Islet of Langerhans (tissue), 1 donor: ENCODE data around the gene AMN1.
"Not testable (repeated sequence)": the region's sequence is repeated elsewhere in the genome, so short reads cannot be mapped to it uniquely, and the experiment has no call there.

ENCODE experiments used
- FAIRE-seq: peaks from one replicate; lab custom pipeline; 2011; peaks lifted over from hg19 to GRCh38; lab: Jason Lieb, UNC

AMN1 gene

GRCh38 chr12:31672521-31672920 lies 56.3 kb downstream of the AMN1 start:
- no peak for FAIRE-seq

GRCh38 chr12:31669582-31669981 lies 59.2 kb downstream of the AMN1 start:
- not testable (repeated sequence) for FAIRE-seq

- no peak for FAIRE-seq
Measured at GRCh38 chr12:31669020-31669419, 59.8 kb downstream of the AMN1 start.

- FAIRE-seq = no peak
Measured at GRCh38 chr12:31664038-31664437, 64.8 kb downstream of the AMN1 start.

- no peak for FAIRE-seq
Measured at GRCh38 chr12:31663576-31663975, 65.2 kb downstream of the AMN1 start.

GRCh38 chr12:31662176-31662849 lies 66.5 kb downstream of the AMN1 start:
- FAIRE-seq = no peak

DNA sequence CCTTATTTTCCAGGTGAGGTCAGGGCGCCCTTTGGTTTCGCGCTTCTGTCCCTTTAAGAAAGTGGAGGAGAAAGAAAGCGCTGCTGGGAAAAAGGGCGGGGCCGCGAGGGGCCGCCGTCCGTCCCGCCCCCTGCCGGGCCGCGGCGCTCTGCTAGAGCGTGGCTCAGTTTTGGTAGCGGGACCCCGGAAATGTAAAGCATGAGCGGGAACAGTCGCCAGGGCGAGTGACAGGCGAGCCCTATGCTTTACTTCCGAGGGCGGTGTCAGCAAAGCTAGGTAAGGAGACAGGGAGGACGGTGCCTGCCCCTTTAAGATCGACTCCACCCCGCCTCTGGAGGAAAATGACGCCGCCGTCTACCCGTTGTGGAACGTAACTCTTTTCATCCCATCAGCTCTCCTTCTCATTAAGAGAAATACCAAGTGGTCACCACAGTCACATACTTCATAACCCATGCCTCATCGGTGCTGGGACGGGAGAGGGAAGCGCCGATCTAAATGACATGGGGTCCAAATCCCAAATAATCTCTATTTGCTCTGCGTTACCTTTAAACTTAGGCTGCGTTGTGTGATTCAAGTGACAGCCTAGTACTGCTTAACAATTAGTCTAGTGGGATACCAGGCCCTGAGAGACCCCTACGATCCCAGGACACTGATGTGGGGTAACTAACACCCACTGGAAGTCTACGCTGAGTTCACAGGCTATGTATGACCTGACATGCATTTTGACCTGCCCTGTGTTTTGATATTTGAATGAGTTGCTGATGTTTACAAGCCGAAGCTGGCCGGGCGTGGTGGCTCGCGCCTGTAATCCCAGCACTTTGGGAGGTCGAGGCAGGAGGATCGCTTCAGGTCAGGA lies 69.5 kb downstream of the AMN1 start, which contains the start of gene ETFBKMT:
Gene ETFBKMT (plus strand): TSS at position 602 of the 856 bp plus-strand sequence. CDS start 2,266 bp downstream, outside the sequence.
- FAIRE-seq = peak; percentile 27

DNA sequence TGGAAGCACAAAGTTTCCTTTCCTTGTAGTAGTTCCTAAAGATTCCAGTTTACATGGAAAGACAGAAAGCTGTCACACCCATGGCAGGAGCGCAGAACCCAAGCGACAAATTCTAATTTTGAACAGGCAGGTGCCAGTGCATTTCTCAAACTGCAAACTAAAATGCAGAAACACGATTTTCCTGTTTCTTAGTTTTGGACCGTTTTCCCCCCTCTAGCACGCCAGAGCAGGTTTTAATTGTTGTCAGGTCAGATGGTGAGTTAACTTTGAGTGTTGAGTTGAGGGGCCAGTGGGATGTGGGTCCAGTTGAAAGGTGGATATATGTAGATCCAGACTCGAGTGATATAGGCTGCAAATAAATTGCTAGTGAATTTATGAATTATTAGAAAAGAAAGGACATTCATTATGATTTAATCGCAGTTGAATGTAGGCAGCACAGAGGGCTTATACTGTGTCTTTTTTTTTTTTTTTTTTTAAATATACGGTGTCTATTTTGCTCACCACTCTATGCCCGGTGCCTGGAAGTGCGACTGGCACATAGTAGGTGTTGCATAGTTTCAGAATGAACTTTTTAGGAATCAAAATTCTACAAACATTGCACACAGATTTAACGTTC lies 70.2 kb downstream of the AMN1 start:
- FAIRE-seq = no peak

DNA sequence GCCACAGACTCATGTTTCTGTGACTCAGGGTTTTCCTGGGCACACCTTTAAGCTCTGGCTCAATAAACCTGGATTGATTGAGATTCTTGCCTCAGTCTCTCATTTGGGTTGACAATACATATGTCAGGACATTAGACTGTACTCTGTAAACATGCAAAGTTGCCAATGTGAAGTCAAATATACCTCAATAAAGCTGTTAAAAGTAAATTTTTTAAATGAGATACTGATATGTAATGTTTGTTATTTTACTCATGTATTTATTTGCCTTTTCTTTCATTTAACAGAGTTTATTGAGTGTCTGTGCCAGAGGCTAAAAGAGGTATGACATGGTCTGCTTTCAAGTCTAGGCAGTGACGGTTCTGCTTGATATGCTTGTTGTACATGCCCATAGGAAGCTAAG lies 73.0 kb downstream of the AMN1 start:
- no peak for FAIRE-seq

GRCh38 chr12:31655208-31655607 lies 73.6 kb downstream of the AMN1 start:
- FAIRE-seq = no peak

DNA sequence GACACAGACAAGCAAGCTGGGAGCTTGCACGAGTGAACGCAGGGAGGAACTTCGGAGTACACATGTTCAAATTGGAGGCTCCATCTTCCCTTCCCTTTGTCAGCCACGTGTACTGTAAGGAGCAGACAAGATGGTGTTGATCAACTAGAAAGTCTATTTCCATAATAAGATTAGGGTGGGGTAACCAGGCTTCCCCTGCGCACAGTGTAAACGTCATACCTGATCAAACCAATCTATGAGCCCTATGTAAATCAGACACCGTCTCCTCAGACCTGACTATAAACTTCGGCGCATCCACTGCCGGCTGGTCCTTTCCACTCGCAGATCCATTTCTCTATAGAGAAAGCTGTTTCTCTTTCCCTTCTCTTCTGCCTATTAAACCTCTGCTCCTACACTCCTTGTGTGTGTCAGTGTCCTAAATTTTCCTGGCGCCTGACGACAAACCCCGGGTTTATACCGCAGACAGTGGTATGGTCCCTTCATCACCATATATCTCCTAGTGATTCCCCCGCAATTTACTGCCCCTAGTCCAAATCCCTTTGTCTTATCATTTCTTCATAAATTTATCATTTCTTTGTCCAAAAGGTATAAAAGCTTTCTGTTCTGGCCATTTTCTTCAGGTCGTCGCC lies 76.8 kb downstream of the AMN1 start:
- FAIRE-seq = no peak

GRCh38 chr12:31650918-31651317 lies 77.9 kb downstream of the AMN1 start:
- FAIRE-seq = no peak

DNA sequence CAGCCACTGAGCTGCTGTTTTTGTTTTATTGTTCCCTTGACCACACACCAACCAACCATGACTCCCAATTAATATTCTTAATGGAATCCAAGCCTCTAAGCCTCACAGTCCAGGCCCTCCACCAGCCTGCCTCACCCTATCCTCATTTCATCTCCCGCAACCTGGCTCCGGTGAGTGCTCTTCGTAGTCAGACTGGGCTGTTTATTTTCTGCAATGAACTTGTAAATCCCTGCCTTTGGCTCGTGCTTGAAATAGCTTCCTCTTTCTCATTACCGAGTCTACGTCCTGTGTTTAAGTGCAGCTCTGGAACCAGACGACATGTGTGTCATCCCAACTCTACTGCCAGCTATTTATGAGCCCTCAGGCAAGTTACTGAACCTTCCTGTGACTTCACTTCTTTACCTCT lies 81.7 kb downstream of the AMN1 start:
- FAIRE-seq = no peak

GRCh38 chr12:31645924-31646323 lies 82.9 kb downstream of the AMN1 start:
- FAIRE-seq = no peak

DNA sequence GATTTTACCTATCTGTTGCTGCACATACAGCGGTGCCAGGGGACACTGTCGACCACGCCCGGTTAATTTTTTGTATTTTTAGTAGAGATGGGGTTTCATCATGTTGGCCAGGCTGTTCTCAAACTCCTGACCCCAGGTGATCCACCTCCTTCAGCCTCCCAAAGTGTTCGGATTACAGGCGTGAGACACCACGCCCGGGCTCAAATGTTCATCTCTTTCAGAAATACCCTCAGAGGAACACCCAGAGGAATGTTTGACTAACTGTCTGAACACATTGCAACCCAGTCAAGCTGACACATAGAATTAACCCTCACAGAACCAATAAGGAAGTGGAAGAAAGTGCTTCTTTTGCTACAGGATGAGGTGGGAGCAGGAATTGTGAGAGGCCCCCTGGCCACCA lies 84.3 kb downstream of the AMN1 start:
- no peak for FAIRE-seq

- FAIRE-seq = no peak
Measured at GRCh38 chr12:31641509-31642090, 87.2 kb downstream of the AMN1 start.

GRCh38 chr12:31634620-31635019 lies 94.2 kb downstream of the AMN1 start:
- no peak for FAIRE-seq

- FAIRE-seq = no peak
Measured at GRCh38 chr12:31633464-31633863, 95.4 kb downstream of the AMN1 start.

DNA sequence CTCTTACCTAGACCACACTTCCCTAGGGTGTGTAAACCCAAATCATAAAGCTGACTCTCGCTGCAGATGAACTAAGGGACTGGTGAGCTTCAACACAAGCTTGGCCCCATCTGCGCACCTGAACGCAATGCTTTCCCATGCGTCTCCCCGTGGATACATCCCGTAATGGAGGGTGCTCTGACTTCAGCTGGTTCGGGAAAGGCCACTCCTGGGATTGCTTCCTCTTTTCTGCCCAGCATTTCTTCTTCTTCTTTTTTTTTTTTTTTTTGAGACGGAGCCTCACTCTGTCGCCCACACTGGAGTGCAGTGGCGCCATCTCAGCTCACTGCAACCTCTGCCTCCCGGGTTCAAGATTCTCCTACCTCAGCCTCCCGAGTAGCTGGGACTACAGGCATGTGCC lies 97.0 kb downstream of the AMN1 start:
- FAIRE-seq = no peak

GRCh38 chr12:31631023-31631724 lies 97.6 kb downstream of the AMN1 start:
- no peak for FAIRE-seq
